ENCODE data around the gene LY86. TPM values are rescaled to one million over a fixed set of nuclear protein-coding genes. Genes with fewer than 3 reads are reported as not detected.

The LY86 gene
- total and polyA plus RNA-seq, 10 of the 15 experiments (the other 5 are each of a cell fraction or from before 2014, with no cell fraction given): 68.2 to 457 (median 128) TPM

DNA sequence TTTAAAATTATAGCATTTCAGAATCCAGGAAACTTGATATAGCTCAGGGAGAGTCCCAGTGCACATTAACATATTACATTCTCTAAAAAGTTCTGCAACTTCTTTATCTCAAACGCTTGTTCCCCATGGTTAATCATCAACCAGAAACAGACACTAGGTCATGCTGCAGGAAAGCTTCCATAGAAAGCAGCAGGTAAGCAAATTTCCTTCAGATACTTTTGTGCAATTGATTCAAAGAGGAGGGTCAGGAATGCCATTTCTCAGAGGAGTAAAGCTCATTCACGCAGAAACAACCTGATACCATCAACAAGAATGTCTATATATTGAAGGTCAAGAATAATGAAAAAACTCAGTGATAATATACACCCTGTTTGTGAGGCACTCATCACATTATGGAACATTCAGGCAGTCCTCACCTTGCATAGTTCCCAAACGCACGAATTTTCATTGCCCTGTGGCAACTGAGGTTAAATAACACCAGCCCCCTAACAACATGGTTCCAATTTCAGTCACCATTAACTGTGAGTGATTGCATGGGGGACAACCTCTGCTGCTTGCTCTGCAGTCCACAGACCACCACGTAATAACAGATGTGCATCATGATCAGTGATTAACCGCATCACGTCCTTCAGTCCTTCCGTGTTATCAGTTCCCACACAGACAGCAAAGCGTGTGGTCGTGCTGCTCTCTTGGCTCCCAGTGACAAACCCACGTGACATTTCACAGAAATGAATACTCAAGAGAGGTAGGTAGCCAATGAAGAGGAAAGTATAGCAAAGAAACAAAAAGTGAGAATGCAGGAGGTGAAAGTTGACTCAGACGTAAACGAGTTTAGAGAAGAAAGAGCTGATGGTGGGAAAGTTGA is 95.7 kb downstream of the LY86 start (continued):
- peak; percentile 87 for TF ChIP-seq IKZF1 (conservative IDR thresholded peaks at IDR 0.05)
- peak; percentile 91 for TF ChIP-seq CREM (IDR thresholded peaks at IDR 0.05; ENCODE audit: low read depth)
- TF ChIP-seq IRF4 (IDR thresholded peaks at IDR 0.05; ENCODE audit: low read depth, low read length): peak; percentile 95
- peak; percentile 82; the same call in 1 of the 2 replicates for TF ChIP-seq MXI1 (IDR thresholded peaks at IDR 0.05; ENCODE audit: low read depth, low read length)
- peak; percentile 91 for TF ChIP-seq PKNOX1 (IDR thresholded peaks at IDR 0.05)
- TF ChIP-seq GATAD2B (conservative IDR thresholded peaks at IDR 0.05; ENCODE audit: low read depth): peak; percentile 87; the same call in 1 of the 2 replicates
- peak; percentile 98 for TF ChIP-seq RAD51 (IDR thresholded peaks at IDR 0.05)
- TF ChIP-seq ZBTB40 (IDR thresholded peaks at IDR 0.05; ENCODE audit: borderline replicate concordance): 0 out of 2 replicates have a peak, but pooled peaks have one; percentile 13
- TF ChIP-seq BHLHE40 (IDR thresholded peaks at IDR 0.05; ENCODE audit: borderline replicate concordance in 1 of 2, low read depth in 2 of 2, low read length in 1 of 2): peak; percentile 93 to 94
- TF ChIP-seq CREB1 (IDR thresholded peaks at IDR 0.05; ENCODE audit: low read depth): peak; percentile 94
- no peak for TF ChIP-seq RB1 (IDR thresholded peaks at IDR 0.05; ENCODE audit: borderline replicate concordance)
- TF ChIP-seq TCF3 (IDR thresholded peaks at IDR 0.05; ENCODE audit: borderline replicate concordance, insufficient read depth, low read depth, low read length): peak; percentile 65; the same call in 1 of the 2 replicates
- peak; percentile 93 for TF ChIP-seq MTA2 (IDR thresholded peaks at IDR 0.05; ENCODE audit: low read depth)
- peak; percentile 65; the same call in 1 of the 2 replicates for TF ChIP-seq POLR2AphosphoS5 (IDR thresholded peaks at IDR 0.05; ENCODE audit: low read length)
- peak; percentile 84 for TF ChIP-seq MLLT1 (IDR thresholded peaks at IDR 0.05)
- TF ChIP-seq CHD2 (IDR thresholded peaks at IDR 0.05; ENCODE audit: borderline replicate concordance, low read depth, low read length): peak; percentile 79; the same call in 1 of the 2 replicates
- TF ChIP-seq KAT2A (conservative IDR thresholded peaks at IDR 0.05; ENCODE audit: control insufficient read depth, low read depth, low read length): no peak
- TF ChIP-seq EP300 (IDR thresholded peaks at IDR 0.05; ENCODE audit: borderline replicate concordance in 1 of 2, control insufficient read depth in 1 of 2, low read depth in 2 of 2, low read length in 2 of 2): peak; percentile 93 to 94
- TF ChIP-seq, protein P1, sequence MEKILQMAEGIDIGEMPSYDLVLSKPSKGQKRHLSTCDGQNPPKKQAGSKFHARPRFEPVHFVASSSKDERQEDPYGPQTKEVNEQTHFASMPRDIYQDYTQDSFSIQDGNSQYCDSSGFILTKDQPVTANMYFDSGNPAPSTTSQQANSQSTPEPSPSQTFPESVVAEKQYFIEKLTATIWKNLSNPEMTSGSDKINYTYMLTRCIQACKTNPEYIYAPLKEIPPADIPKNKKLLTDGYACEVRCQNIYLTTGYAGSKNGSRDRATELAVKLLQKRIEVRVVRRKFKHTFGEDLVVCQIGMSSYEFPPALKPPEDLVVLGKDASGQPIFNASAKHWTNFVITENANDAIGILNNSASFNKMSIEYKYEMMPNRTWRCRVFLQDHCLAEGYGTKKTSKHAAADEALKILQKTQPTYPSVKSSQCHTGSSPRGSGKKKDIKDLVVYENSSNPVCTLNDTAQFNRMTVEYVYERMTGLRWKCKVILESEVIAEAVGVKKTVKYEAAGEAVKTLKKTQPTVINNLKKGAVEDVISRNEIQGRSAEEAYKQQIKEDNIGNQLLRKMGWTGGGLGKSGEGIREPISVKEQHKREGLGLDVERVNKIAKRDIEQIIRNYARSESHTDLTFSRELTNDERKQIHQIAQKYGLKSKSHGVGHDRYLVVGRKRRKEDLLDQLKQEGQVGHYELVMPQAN (conservative IDR thresholded peaks at IDR 0.05): no peak
- TF ChIP-seq MEF2B (IDR thresholded peaks at IDR 0.05; ENCODE audit: partially characterized antibody, poor library complexity, severe bottlenecking): peak; percentile 91

Measured in GM12878 (cell line).